ENCODE results near the gene DGKB. TPM values are rescaled to one million over a fixed set of nuclear protein-coding genes. Genes with fewer than 3 reads are reported as not detected.
A peak's percentile ranks its signal among the peaks of the same experiment; 100 is the strongest.

DGKB gene
- polyA plus RNA-seq, 4 donors = 0.19 to 0.31 TPM; not detected in 2

DNA sequence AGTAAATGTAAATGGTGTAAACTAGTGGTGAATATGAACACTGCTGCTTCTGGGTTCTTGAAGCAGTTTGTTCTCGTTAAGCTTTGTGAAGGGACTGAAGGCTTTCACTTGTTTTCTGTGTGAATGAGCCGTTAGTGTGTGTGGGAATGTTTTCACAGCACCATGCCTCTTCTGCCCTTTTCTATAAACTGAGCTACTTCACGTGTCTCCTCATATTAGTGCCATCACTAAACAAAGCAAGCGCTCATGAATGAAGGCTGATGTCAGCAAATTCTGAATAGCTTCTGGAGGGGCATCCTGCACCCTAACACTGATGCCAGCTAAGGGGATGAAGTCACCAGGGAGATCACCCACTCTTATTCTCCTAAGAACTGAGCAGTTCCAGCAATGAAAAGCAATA, 707.5 kb downstream of the DGKB start:
- no peak overlapping the region for H3K4me3 ChIP-seq (ENCODE audit: low read depth in 1 of 3, low read length in 3 of 3)
- H3K27me3 ChIP-seq (ENCODE audit: control insufficient read depth in 3 of 3, insufficient read depth in 3 of 3, low read length in 3 of 3) = no peaks in the 10 kb centered on the region
- no peaks in the 10 kb centered on the region for H3K4me1 ChIP-seq (ENCODE audit: control insufficient read depth in 3 of 3, insufficient read depth in 2 of 3, low read depth in 1 of 3, low read length in 2 of 3)
- no peaks in the 10 kb centered on the region for H3K36me3 ChIP-seq (ENCODE audit: control insufficient read depth in 3 of 3, insufficient read depth in 2 of 3, low read depth in 1 of 3, low read length in 3 of 3)
- FAIRE-seq (no peak), DNase-seq (no peak)
- H3K9me3 ChIP-seq (ENCODE audit: control insufficient read depth in 2 of 2, insufficient read depth in 1 of 2, low read depth in 1 of 2, low read length in 1 of 2) = no peaks in the 10 kb centered on the region
- no peak overlapping the region for H3K27ac ChIP-seq (ENCODE audit: low read depth in 1 of 3, low read length in 2 of 3)
- WGBS, 3 donors = 59 to 71% (median 65%) methylated on average over 4 of the region's 4 CpGs

DNA sequence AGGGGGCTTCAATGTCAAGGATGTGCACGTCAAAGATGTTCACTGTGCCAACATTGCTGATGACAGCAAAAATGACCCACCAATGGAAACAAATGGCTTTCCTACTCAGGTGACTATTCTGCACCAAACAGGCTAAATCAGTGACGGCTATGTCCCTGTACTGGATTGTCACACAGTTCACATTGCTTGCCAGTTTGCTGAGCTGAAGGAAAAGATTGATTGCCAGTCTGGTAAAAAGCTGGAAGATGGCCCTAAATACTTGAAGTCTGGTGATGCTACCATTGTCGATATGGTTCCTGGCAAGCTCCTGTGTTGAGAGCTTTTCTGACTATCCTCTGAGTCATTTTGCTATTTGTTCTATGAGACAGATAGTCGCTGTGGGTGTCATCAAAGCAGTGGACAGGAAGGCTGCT, 710.9 kb downstream of the DGKB start:
- no peaks in the 10 kb centered on the region for H3K27me3 ChIP-seq (ENCODE audit: control insufficient read depth in 3 of 3, insufficient read depth in 3 of 3, low read length in 3 of 3)
- H3K4me3 ChIP-seq (ENCODE audit: low read depth in 1 of 3, low read length in 3 of 3) = no peak overlapping the region
- H3K9me3 ChIP-seq (ENCODE audit: control insufficient read depth in 2 of 2, insufficient read depth in 1 of 2, low read depth in 1 of 2, low read length in 1 of 2) = no peaks in the 10 kb centered on the region
- H3K27ac ChIP-seq (ENCODE audit: low read depth in 1 of 3, low read length in 2 of 3) = no peak overlapping the region
- 78 to 87% (median 81%) methylated on average over 4 of the region's 4 CpGs for WGBS, 3 donors
- DNase-seq (no peak), FAIRE-seq (no peak)
- H3K4me1 ChIP-seq (ENCODE audit: control insufficient read depth in 3 of 3, insufficient read depth in 2 of 3, low read depth in 1 of 3, low read length in 2 of 3) = no peaks in the 10 kb centered on the region
- no peaks in the 10 kb centered on the region for H3K36me3 ChIP-seq (ENCODE audit: control insufficient read depth in 3 of 3, insufficient read depth in 2 of 3, low read depth in 1 of 3, low read length in 3 of 3)

DNA sequence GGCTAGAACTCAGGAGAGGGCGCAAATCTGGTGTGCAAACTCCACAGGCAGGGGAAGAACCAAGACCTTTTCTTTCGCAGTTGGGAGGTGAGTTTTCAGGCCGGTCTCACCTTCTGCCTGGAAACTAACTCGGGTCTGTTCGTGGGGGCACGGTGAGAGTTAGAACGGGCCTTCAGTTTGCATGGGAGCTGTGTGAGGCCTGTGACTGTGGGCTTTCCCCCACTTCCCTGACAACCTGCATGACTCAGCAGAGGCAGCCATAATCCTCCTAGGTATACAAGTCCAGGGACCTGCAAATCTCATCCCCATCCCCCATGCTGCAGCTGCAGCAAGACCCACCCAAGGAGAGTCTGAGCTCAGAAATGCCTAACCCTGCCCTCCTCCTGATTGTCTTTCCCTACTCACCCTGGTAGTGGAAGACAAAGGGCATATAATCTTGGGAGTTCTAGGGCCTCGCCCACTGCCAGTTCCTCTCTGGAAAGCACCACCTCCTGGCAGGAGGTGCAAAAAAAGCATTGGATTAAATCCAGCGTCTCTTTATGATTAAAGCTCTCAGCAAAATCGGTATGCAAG, 718.2 kb downstream of the DGKB start:
- H3K4me1 ChIP-seq (ENCODE audit: control insufficient read depth in 3 of 3, insufficient read depth in 2 of 3, low read depth in 1 of 3, low read length in 2 of 3) = no peaks in the 10 kb centered on the region
- DNase-seq (no peak), FAIRE-seq (no peak)
- H3K27ac ChIP-seq (ENCODE audit: low read depth in 1 of 3, low read length in 2 of 3) = no peak overlapping the region
- H3K9me3 ChIP-seq (ENCODE audit: control insufficient read depth in 2 of 2, insufficient read depth in 1 of 2, low read depth in 1 of 2, low read length in 1 of 2) = peaks cover 0 to 4% of the 10 kb centered on the region in 2 donors
- no peak overlapping the region for H3K4me3 ChIP-seq (ENCODE audit: low read depth in 1 of 3, low read length in 3 of 3)
- H3K36me3 ChIP-seq (ENCODE audit: control insufficient read depth in 3 of 3, insufficient read depth in 2 of 3, low read depth in 1 of 3, low read length in 3 of 3) = no peaks in the 10 kb centered on the region
- no peaks in the 10 kb centered on the region for H3K27me3 ChIP-seq (ENCODE audit: control insufficient read depth in 3 of 3, insufficient read depth in 3 of 3, low read length in 3 of 3)
- 78 to 89% (median 83%) methylated on average over 10 of the region's 10 CpGs for WGBS, 3 donors

DNA sequence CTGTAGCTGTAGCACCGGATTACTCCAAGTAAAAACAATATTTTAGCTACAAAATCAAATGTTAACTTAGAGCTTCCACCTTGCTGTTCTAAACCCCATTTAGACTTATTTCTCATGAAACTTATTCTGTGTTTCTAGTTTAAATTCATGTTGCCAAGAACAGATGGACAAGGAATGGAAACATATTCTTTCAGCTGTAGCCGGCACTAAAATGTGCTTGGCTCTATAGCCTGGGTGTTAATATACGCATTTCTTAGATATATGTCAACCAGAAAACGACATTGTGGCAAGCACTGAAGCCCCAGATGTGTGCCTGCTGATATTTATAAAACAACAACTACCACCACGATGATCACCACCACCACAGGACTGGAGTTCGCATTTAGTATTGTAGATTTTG, 722.8 kb downstream of the DGKB start:
- FAIRE-seq (no peak), DNase-seq (no peak)
- WGBS, 3 donors = 70 to 77% (median 75%) methylated on average over 6 of the region's 6 CpGs
- Histone ChIP-seq H3K36me3 (ENCODE audit: control insufficient read depth in 3 of 3, insufficient read depth in 2 of 3, low read depth in 1 of 3, low read length in 3 of 3) (no peaks in the 10 kb centered on the region), H3K4me3 (ENCODE audit: low read depth in 1 of 3, low read length in 3 of 3) (no peak overlapping the region), H3K27ac (ENCODE audit: low read depth in 1 of 3, low read length in 2 of 3) (no peak overlapping the region), H3K9me3 (ENCODE audit: control insufficient read depth in 2 of 2, insufficient read depth in 1 of 2, low read depth in 1 of 2, low read length in 1 of 2) (peaks cover 0 to 4% of the 10 kb centered on the region in 2 donors), H3K4me1 (ENCODE audit: control insufficient read depth in 3 of 3, insufficient read depth in 2 of 3, low read depth in 1 of 3, low read length in 2 of 3) (no peaks in the 10 kb centered on the region), H3K27me3 (ENCODE audit: control insufficient read depth in 3 of 3, insufficient read depth in 3 of 3, low read length in 3 of 3) (no peaks in the 10 kb centered on the region)

DNA sequence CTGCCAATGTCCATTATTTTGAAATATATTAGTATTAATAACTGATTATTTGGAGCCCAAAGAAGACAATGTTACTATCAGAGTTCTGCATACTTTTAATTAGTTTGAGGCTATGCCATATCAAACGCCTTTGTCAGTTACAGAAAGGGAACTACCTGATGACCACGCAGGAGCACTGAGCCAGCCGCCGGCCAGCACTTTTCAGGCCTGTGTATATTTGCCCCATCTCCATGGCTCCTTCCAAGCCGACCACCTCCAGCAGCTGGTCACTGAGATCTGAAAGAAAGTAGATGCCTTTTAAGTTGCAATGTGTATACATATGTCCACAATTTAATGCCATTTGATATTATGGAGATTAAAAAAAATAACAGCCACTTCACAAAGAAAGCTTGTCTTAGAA, 724.7 kb downstream of the DGKB start:
- Histone ChIP-seq H3K9me3 (ENCODE audit: control insufficient read depth in 2 of 2, insufficient read depth in 1 of 2, low read depth in 1 of 2, low read length in 1 of 2) (no peaks in the 10 kb centered on the region), H3K27me3 (ENCODE audit: control insufficient read depth in 3 of 3, insufficient read depth in 3 of 3, low read length in 3 of 3) (no peaks in the 10 kb centered on the region), H3K4me1 (ENCODE audit: control insufficient read depth in 3 of 3, insufficient read depth in 2 of 3, low read depth in 1 of 3, low read length in 2 of 3) (no peaks in the 10 kb centered on the region), H3K4me3 (ENCODE audit: low read depth in 1 of 3, low read length in 3 of 3) (no peak overlapping the region), H3K27ac (ENCODE audit: low read depth in 1 of 3, low read length in 2 of 3) (no peak overlapping the region), H3K36me3 (ENCODE audit: control insufficient read depth in 3 of 3, insufficient read depth in 2 of 3, low read depth in 1 of 3, low read length in 3 of 3) (no peaks in the 10 kb centered on the region)
- 83 to 91% (median 87%) methylated on average over 5 of the region's 5 CpGs for WGBS, 3 donors
- FAIRE-seq (no peak), DNase-seq (no peak)

DNA sequence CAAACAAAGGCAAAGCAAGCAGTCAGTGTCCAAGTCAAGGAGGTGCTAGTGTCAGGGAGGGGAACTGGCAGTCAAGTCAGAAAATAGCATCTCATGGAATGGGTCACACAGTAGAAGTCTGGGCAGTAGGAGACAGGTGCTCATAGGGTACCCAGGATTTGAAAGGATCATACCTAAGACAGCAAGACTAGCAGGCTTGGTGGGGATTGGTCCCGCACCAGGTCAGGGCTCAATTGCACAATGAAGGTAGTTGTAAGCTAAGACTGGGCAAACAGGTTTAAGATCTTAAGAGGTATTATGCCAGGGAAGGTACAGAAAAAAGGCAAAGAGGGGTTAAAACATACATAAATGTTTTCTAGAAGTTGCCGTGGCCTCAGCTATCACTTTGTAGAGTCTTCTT, 731.7 kb downstream of the DGKB start:
- H3K4me3 ChIP-seq (ENCODE audit: low read depth in 1 of 3, low read length in 3 of 3) = no peak overlapping the region
- WGBS, 3 donors = 70 to 83% (median 76%) methylated on average over 2 of the region's 2 CpGs
- H3K27ac ChIP-seq (ENCODE audit: low read depth in 1 of 3, low read length in 2 of 3) = no peak overlapping the region
- H3K9me3 ChIP-seq (ENCODE audit: control insufficient read depth in 2 of 2, insufficient read depth in 1 of 2, low read depth in 1 of 2, low read length in 1 of 2) = peaks cover 0 to 3% of the 10 kb centered on the region in 2 donors
- peak in 1 of 2 donors; percentile 2 for DNase-seq
- H3K36me3 ChIP-seq (ENCODE audit: control insufficient read depth in 3 of 3, insufficient read depth in 2 of 3, low read depth in 1 of 3, low read length in 3 of 3) = no peaks in the 10 kb centered on the region
- H3K27me3 ChIP-seq (ENCODE audit: control insufficient read depth in 3 of 3, insufficient read depth in 3 of 3, low read length in 3 of 3) = no peaks in the 10 kb centered on the region
- H3K4me1 ChIP-seq (ENCODE audit: control insufficient read depth in 3 of 3, insufficient read depth in 2 of 3, low read depth in 1 of 3, low read length in 2 of 3) = no peaks in the 10 kb centered on the region
- FAIRE-seq = no peak

DNA sequence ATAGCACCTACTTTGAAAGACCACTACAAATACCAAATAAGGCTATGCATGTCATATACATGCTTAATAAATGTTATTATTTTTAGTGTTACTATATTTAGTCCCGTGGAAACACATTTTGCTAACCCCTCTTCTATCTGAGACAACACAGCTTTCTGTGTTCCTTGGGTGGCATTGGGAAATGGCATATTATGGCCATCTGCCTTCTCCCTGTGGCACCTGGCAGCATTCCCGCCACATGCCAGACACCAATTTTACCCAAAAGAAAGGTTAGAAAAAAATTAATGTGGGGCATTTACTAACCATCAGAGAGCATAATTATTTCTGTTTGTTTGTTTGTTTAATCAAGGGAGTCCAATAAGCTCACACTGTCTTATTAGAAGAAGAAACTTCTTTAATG, 744.4 kb downstream of the DGKB start:
- Histone ChIP-seq H3K27me3 (ENCODE audit: control insufficient read depth in 3 of 3, insufficient read depth in 3 of 3, low read length in 3 of 3) (no peaks in the 10 kb centered on the region), H3K27ac (ENCODE audit: low read depth in 1 of 3, low read length in 2 of 3) (no peak overlapping the region), H3K9me3 (ENCODE audit: control insufficient read depth in 2 of 2, insufficient read depth in 1 of 2, low read depth in 1 of 2, low read length in 1 of 2) (no peaks in the 10 kb centered on the region), H3K36me3 (ENCODE audit: control insufficient read depth in 3 of 3, insufficient read depth in 2 of 3, low read depth in 1 of 3, low read length in 3 of 3) (no peaks in the 10 kb centered on the region), H3K4me3 (ENCODE audit: low read depth in 1 of 3, low read length in 3 of 3) (no peak overlapping the region), H3K4me1 (ENCODE audit: control insufficient read depth in 3 of 3, insufficient read depth in 2 of 3, low read depth in 1 of 3, low read length in 2 of 3) (no peaks in the 10 kb centered on the region)
- FAIRE-seq (no peak), DNase-seq (no peak)
- 71 to 79% (median 73%) methylated on average over 2 of the region's 2 CpGs for whole genome bisulfite sequencing, 3 donors

DNA sequence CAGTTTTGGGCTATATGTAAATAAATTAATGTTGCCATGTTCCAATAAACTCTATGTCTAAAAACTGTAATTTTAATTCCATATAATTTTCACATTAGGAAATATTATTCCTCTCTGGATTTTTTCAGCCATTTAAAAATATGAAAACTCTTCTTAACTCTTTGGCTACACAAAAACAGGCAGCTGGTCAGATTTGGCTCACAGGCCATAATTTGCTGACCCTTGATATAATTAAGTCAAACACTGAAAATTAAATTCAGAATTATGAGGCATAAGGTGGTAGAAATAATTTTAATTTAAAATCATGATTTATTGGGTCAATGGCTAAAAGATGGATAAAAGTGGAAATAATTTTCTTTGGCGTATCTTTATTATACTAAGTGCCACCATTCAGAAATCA, 746.1 kb downstream of the DGKB start:
- WGBS, 3 donors = 89 to 99% (median 93%) methylated on average over 1 of the region's 1 CpG
- Histone ChIP-seq H3K27me3 (ENCODE audit: control insufficient read depth in 3 of 3, insufficient read depth in 3 of 3, low read length in 3 of 3) (no peaks in the 10 kb centered on the region), H3K4me1 (ENCODE audit: control insufficient read depth in 3 of 3, insufficient read depth in 2 of 3, low read depth in 1 of 3, low read length in 2 of 3) (no peaks in the 10 kb centered on the region), H3K9me3 (ENCODE audit: control insufficient read depth in 2 of 2, insufficient read depth in 1 of 2, low read depth in 1 of 2, low read length in 1 of 2) (no peaks in the 10 kb centered on the region), H3K36me3 (ENCODE audit: control insufficient read depth in 3 of 3, insufficient read depth in 2 of 3, low read depth in 1 of 3, low read length in 3 of 3) (no peaks in the 10 kb centered on the region), H3K4me3 (ENCODE audit: low read depth in 1 of 3, low read length in 3 of 3) (no peak overlapping the region), H3K27ac (ENCODE audit: low read depth in 1 of 3, low read length in 2 of 3) (no peak overlapping the region)
- FAIRE-seq (no peak), DNase-seq (no peak)

DNA sequence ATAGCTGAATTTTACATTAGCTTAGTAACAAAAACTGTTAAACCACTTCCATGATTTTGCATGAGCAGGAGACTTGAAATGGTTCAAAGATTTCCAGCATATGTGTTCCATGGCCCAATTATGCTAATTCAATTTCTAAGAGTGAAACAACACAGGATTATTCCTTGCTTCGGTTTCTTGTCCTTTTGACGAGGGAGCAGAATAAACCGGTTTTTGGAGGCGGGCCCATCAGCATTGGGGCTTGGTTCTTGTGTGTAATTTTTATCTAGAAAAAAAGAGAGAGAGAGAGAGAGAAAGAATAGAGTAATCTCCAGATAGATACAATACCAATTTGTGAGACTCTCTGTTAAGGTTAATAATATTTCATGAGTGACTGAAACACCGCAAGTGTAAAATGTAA, 753.6 kb downstream of the DGKB start:
- H3K4me3 ChIP-seq (ENCODE audit: low read depth in 1 of 3, low read length in 3 of 3) = no peak overlapping the region
- DNase-seq = no peak
- no peak for FAIRE-seq
- H3K4me1 ChIP-seq (ENCODE audit: control insufficient read depth in 3 of 3, insufficient read depth in 2 of 3, low read depth in 1 of 3, low read length in 2 of 3) = no peaks in the 10 kb centered on the region
- WGBS, 3 donors = 80 to 90% (median 88%) methylated on average over 5 of the region's 5 CpGs
- no peaks in the 10 kb centered on the region for H3K9me3 ChIP-seq (ENCODE audit: control insufficient read depth in 2 of 2, insufficient read depth in 1 of 2, low read depth in 1 of 2, low read length in 1 of 2)
- H3K27ac ChIP-seq (ENCODE audit: low read depth in 1 of 3, low read length in 2 of 3) = no peak overlapping the region
- no peaks in the 10 kb centered on the region for H3K36me3 ChIP-seq (ENCODE audit: control insufficient read depth in 3 of 3, insufficient read depth in 2 of 3, low read depth in 1 of 3, low read length in 3 of 3)
- H3K27me3 ChIP-seq (ENCODE audit: control insufficient read depth in 3 of 3, insufficient read depth in 3 of 3, low read length in 3 of 3) = no peaks in the 10 kb centered on the region
